Measurements from ENCODE around the gene NES. TPM values are rescaled to one million over a fixed set of nuclear protein-coding genes. Genes with fewer than 3 reads are reported as not detected.

Gene NES
- total and polyA plus RNA-seq, 4 donors, result 0.15 to 3.1 (median 1.9) TPM

DNA sequence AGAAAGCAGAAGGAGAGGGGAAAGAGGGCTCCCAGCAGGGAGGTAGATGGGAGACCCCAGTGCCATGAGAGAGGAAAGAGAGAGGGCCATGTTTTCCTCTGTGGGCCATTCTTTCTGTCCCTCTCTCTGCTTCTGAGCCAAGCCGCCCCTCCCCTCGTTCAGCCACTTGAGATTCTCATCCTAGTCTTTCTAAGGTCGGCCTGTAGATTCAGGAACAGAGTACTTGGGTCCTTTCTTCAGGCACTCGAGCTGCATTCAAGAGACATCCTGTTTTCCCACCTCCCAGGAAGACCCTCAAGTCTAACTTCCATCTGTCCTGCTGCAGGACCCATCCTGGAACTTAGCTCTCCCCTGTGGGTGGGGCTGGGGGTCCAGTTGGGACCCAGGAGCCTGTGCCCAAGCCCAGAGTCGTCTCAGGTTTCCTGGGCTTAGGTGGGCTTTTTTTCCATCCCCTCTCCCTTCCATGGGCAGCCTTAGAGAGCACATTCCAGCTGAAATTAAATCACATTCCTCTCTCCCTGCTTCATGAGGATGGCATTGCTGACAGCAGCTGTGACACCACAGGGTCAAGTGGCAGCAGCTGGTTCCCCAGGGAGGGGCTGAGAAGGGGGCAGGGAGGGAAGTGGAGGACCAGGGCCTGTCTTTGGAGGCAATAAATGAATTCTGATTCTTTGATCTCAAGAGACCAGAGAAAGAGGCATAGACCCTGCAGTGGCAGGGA, 13.0 kb downstream of the NES start:
- Histone ChIP-seq H3K9me3 (ENCODE audit: control insufficient read depth in 4 of 4, low read length in 3 of 4) (no peaks in the 10 kb centered on the region), H3K27ac (ENCODE audit: low read depth in 1 of 2, low read length in 2 of 2) (peak overlapping the region; percentile 42 to 59), H3K36me3 (ENCODE audit: control insufficient read depth in 4 of 4, insufficient read depth in 3 of 4, low read depth in 1 of 4, low read length in 3 of 4) (no peaks in the 10 kb centered on the region), H3K9ac (ENCODE audit: low read depth in 1 of 2, low read length in 2 of 2) (no peak overlapping the region), H3K4me3 (ENCODE audit: low read depth in 1 of 3, low read length in 3 of 3) (no peak overlapping the region), H3K4me1 (ENCODE audit: control insufficient read depth in 4 of 4, insufficient read depth in 4 of 4, low read length in 3 of 4) (peaks cover 0 to 29% (median 13%) of the 10 kb centered on the region in 4 donors), H3K27me3 (ENCODE audit: control insufficient read depth in 4 of 4, insufficient read depth in 4 of 4, low read length in 3 of 4) (peaks cover 0 to 2% (median 0%) of the 10 kb centered on the region in 4 donors)
- TF ChIP-seq FOXA1 (IDR thresholded peaks at IDR 0.05) (no peak), GABPA (IDR thresholded peaks at IDR 0.05 in 1 of 2, conservative IDR thresholded peaks at IDR 0.05 in 1 of 2) (no peak), EGR1 (IDR thresholded peaks at IDR 0.05; ENCODE audit: low read depth in 2 of 2) (no peak), RAD21 (IDR thresholded peaks at IDR 0.05) (no peak), TAF1 (conservative IDR thresholded peaks at IDR 0.05) (no peak), ATF3 (IDR thresholded peaks at IDR 0.05) (no peak), FOXA2 (IDR thresholded peaks at IDR 0.05) (no peak), SP1 (IDR thresholded peaks at IDR 0.05) (no peak), MAX (IDR thresholded peaks at IDR 0.05) (no peak), HNF4A (conservative IDR thresholded peaks at IDR 0.05) (no peak), RXRA (IDR thresholded peaks at IDR 0.05) (no peak), NR2F2 (IDR thresholded peaks at IDR 0.05) (no peak)
- TF ChIP-seq, protein P1, sequence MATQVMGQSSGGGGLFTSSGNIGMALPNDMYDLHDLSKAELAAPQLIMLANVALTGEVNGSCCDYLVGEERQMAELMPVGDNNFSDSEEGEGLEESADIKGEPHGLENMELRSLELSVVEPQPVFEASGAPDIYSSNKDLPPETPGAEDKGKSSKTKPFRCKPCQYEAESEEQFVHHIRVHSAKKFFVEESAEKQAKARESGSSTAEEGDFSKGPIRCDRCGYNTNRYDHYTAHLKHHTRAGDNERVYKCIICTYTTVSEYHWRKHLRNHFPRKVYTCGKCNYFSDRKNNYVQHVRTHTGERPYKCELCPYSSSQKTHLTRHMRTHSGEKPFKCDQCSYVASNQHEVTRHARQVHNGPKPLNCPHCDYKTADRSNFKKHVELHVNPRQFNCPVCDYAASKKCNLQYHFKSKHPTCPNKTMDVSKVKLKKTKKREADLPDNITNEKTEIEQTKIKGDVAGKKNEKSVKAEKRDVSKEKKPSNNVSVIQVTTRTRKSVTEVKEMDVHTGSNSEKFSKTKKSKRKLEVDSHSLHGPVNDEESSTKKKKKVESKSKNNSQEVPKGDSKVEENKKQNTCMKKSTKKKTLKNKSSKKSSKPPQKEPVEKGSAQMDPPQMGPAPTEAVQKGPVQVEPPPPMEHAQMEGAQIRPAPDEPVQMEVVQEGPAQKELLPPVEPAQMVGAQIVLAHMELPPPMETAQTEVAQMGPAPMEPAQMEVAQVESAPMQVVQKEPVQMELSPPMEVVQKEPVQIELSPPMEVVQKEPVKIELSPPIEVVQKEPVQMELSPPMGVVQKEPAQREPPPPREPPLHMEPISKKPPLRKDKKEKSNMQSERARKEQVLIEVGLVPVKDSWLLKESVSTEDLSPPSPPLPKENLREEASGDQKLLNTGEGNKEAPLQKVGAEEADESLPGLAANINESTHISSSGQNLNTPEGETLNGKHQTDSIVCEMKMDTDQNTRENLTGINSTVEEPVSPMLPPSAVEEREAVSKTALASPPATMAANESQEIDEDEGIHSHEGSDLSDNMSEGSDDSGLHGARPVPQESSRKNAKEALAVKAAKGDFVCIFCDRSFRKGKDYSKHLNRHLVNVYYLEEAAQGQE (IDR thresholded peaks at IDR 0.05), result no peak
- TF ChIP-seq, protein P2, sequence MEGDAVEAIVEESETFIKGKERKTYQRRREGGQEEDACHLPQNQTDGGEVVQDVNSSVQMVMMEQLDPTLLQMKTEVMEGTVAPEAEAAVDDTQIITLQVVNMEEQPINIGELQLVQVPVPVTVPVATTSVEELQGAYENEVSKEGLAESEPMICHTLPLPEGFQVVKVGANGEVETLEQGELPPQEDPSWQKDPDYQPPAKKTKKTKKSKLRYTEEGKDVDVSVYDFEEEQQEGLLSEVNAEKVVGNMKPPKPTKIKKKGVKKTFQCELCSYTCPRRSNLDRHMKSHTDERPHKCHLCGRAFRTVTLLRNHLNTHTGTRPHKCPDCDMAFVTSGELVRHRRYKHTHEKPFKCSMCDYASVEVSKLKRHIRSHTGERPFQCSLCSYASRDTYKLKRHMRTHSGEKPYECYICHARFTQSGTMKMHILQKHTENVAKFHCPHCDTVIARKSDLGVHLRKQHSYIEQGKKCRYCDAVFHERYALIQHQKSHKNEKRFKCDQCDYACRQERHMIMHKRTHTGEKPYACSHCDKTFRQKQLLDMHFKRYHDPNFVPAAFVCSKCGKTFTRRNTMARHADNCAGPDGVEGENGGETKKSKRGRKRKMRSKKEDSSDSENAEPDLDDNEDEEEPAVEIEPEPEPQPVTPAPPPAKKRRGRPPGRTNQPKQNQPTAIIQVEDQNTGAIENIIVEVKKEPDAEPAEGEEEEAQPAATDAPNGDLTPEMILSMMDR (IDR thresholded peaks at IDR 0.05; ENCODE audit: low read depth, low read length, missing input control), result no peak
- TF ChIP-seq, protein P3, sequence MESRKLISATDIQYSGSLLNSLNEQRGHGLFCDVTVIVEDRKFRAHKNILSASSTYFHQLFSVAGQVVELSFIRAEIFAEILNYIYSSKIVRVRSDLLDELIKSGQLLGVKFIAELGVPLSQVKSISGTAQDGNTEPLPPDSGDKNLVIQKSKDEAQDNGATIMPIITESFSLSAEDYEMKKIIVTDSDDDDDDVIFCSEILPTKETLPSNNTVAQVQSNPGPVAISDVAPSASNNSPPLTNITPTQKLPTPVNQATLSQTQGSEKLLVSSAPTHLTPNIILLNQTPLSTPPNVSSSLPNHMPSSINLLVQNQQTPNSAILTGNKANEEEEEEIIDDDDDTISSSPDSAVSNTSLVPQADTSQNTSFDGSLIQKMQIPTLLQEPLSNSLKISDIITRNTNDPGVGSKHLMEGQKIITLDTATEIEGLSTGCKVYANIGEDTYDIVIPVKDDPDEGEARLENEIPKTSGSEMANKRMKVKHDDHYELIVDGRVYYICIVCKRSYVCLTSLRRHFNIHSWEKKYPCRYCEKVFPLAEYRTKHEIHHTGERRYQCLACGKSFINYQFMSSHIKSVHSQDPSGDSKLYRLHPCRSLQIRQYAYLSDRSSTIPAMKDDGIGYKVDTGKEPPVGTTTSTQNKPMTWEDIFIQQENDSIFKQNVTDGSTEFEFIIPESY (IDR thresholded peaks at IDR 0.05), result no peak
- DNase-seq (ENCODE audit: low spot score), result no peak
- 57% methylated on average over 5 of the region's 5 CpGs for WGBS
